Spleen (tissue), 11 donors: ENCODE results near the gene RARG. TPM values are rescaled to one million over a fixed set of nuclear protein-coding genes. Genes with fewer than 3 reads are reported as not detected.
A peak's percentile ranks its signal among the peaks of the same experiment; 100 is the strongest.
"Not testable (repeated sequence)": the region's sequence is repeated elsewhere in the genome, so short reads cannot be mapped to it uniquely, and the experiment has no call there.

Source experiments
- DNase-seq: peaks from one replicate; pipeline ENCODE4 v3.0.0-alpha.2; 2020
- H3K27ac ChIP-seq, 8 donors: fragments of 200-600 bp; sonication (generic) in 7 of 8; 1 replicate in 4 of 8; 2 replicates in 4 of 8; pipeline versions ENCODE4 v1.5.0 to v1.8.0; 2016 to 2021; ENCODE audit warnings: inconsistent platforms in 4 of 8, mild to moderate bottlenecking in 4 of 8, moderate library complexity in 1 of 8
- H3K27me3 ChIP-seq, 7 donors: fragments of 200-600 bp; sonication (generic) in 6 of 7; replicated peaks in 1 of 7; 1 replicate in 4 of 7; 2 replicates in 3 of 7; pipeline versions ENCODE4 v1.5.0 to v1.8.0; 2016 to 2021; ENCODE audit warnings: inconsistent platforms in 3 of 7, mild to moderate bottlenecking in 1 of 7
- H3K36me3 ChIP-seq, 6 donors: fragments of 200-600 bp; sonication (generic) in 5 of 6; 1 replicate in 4 of 6; 2 replicates in 2 of 6; pipeline versions ENCODE4 v1.5.0 to v1.8.0; 2016 to 2021; ENCODE audit warnings: inconsistent platforms in 2 of 6
- H3K4me1 ChIP-seq, 6 donors: fragments of 200-600 bp; sonication (generic) in 5 of 6; 1 replicate in 3 of 6; 2 replicates in 3 of 6; pipeline versions ENCODE4 v1.5.0 to v1.8.0; 2016 to 2021; ENCODE audit warnings: inconsistent platforms in 3 of 6
- H3K4me3 ChIP-seq, 8 donors: fragments of 200-600 bp; sonication (generic) in 7 of 8; 1 replicate in 4 of 8; 2 replicates in 4 of 8; pipeline versions ENCODE4 v1.5.0 to v1.8.0; 2016 to 2021; ENCODE audit warnings: inconsistent platforms in 4 of 8, mild to moderate bottlenecking in 4 of 8, moderate library complexity in 2 of 8
- H3K9me3 ChIP-seq, 8 donors: fragments of 200-600 bp; sonication (generic) in 7 of 8; 1 replicate in 4 of 8; 2 replicates in 4 of 8; pipeline versions ENCODE4 v1.5.0 to v1.8.0; 2016 to 2021; ENCODE audit warnings: inconsistent platforms in 4 of 8
- POLR2A ChIP-seq, 3 donors: fragments of 450-650 bp; IDR thresholded peaks; one replicate each; pipeline ENCODE4 v1.5.1; 2017; ENCODE audit warnings: antibody characterized with exemption in 3 of 3, mild to moderate bottlenecking in 1 of 3
- POLR2AphosphoS5 ChIP-seq, 3 donors: sonication (generic); formaldehyde crosslinking; IDR thresholded peaks; one replicate each; pipeline ENCODE4 v1.5.1; 2017; ENCODE audit warnings: antibody characterized with exemption in 3 of 3
- WGBS, 5 donors: extraction: QIAGEN DNeasy Blood & Tissue Kit in 3 of 5; methylation state at CpG; one replicate each; pipeline versions ENCODE4 v1.1.5 to v1.1.7; 2013 to 2018; 5-methylcytosine and 5-hydroxymethylcytosine counted together
- intact Hi-C: fragments of 100-400 bp; cut with DNase I; formaldehyde crosslinking; loops from one replicate; pipeline ENCODE4 v1.15.0; 2023; ENCODE audit warnings: low total_unique reads
- polyA plus RNA-seq, 3 donors: library from polyadenylated mRNA; stranded (reverse); fragments of 200-250 nt; gene quantifications; one replicate each; pipeline ENCODE4 v1.2.1, GENCODE V29; 2013
- total RNA-seq, 7 donors: library from RNA; depleted of rRNA in 3 of 7; stranded (reverse); fragments of >200 nt in 3 of 7; fragmentation: NEBNext Ultra II Directional in 4 of 7; extraction: Animal tissue kit (Norgen Biotek cat#: 25700) in 4 of 7; gene quantifications; one replicate each; pipeline versions ENCODE4 v1.1.0 to v1.2.1, GENCODE V29; 2016 to 2021
- TF ChIP-seq, protein P1 (sequence below), 11 experiments: fragments of 200-600 bp in 7 of 11; fragments of 450-650 bp in 4 of 11; sonication (generic) in 4 of 11; IDR thresholded peaks in 8 of 11; conservative IDR thresholded peaks in 3 of 11; 1 replicate in 7 of 11; 2 replicates in 4 of 11; pipeline versions ENCODE4 v1.4.0 to v1.8.0; 2016 to 2021; ENCODE audit warnings: antibody characterized with exemption in 11 of 11, inconsistent platforms in 4 of 11, mild to moderate bottlenecking in 1 of 11
- donor health status: healthy with polysubstance abuse.
- donor health status: DM: no; HTN: no; CAD: no; lungs with moderate emphysema.
- donor health status: DM: no; HTN: no; CAD: no.
- donor health status: Bipolar disorder and iron deficiency.
- donor health status: healthy.
- donor health status: DM: no; HTN: no; CAD: no.
- donor health status: DM: yes; HTN: yes; CAD: no.

RARG gene
- total and polyA plus RNA-seq, 10 donors, result 4.6 to 20.8 (median 11.2) TPM

DNA sequence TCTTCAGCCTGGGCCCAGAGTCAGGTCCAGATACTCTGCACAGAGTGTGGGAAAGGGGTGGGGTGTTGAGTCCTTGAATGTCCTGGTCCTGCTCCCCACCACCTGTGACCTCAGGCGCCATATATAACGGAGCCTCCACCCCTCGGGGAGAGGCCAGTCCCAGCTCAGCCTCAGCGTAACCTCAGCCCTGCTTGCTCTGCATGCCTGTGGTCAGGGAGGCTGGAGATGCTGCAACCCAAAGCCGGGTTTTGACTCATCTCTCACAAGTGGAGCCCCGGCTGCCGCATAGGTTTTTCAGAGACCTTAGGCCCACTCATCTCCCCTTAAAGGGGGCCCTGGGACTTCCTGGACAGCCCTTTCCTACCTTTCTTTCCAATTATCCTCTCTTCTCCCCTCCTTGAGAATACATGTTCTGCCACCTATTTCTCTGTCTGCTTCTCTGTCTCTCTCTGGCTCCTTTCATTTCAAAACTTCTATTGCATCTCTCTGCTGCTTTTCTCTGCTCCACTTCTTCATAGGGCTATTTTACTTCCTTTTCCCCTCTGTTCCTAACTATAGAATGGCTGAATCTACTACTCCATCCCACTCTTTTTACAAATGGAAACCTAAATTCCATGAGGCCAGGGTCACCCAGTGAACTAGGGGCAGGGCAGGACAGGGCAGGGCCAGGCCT is 26.1 kb downstream of the RARG start:
- TF ChIP-seq POLR2AphosphoS5 (IDR thresholded peaks at IDR 0.05), result peak in 2 of 3 donors; percentile 9 to 68
- TF ChIP-seq, protein P1, sequence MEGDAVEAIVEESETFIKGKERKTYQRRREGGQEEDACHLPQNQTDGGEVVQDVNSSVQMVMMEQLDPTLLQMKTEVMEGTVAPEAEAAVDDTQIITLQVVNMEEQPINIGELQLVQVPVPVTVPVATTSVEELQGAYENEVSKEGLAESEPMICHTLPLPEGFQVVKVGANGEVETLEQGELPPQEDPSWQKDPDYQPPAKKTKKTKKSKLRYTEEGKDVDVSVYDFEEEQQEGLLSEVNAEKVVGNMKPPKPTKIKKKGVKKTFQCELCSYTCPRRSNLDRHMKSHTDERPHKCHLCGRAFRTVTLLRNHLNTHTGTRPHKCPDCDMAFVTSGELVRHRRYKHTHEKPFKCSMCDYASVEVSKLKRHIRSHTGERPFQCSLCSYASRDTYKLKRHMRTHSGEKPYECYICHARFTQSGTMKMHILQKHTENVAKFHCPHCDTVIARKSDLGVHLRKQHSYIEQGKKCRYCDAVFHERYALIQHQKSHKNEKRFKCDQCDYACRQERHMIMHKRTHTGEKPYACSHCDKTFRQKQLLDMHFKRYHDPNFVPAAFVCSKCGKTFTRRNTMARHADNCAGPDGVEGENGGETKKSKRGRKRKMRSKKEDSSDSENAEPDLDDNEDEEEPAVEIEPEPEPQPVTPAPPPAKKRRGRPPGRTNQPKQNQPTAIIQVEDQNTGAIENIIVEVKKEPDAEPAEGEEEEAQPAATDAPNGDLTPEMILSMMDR (IDR thresholded peaks at IDR 0.05 in 8 of 11, conservative IDR thresholded peaks at IDR 0.05 in 3 of 11), result no peak
- H3K4me1 ChIP-seq, result peaks cover 36 to 100% (median 93%) of the 10 kb centered on the region in 6 donors
- intact Hi-C loops, result loop anchor here (5.0 to 10.0 kb wide), 2 partner anchors 46 to 131 kb away; partner anchors contain the start of gene SPRYD3
- H3K36me3 ChIP-seq, result peaks cover 0 to 10% (median 3%) of the 10 kb centered on the region in 6 donors
- no peaks in the 10 kb centered on the region for H3K9me3 ChIP-seq
- H3K27me3 ChIP-seq, result no peaks in the 10 kb centered on the region
- no peak for DNase-seq
- WGBS, 5 donors, result 29 to 51% (median 46%) methylated on average over 5 to 7 of the region's 7 CpGs
- H3K27ac ChIP-seq, result peak overlapping the region; percentile 54 to 92 (median 76)
- peak overlapping the region; percentile 25 to 72 (median 40) for H3K4me3 ChIP-seq

DNA sequence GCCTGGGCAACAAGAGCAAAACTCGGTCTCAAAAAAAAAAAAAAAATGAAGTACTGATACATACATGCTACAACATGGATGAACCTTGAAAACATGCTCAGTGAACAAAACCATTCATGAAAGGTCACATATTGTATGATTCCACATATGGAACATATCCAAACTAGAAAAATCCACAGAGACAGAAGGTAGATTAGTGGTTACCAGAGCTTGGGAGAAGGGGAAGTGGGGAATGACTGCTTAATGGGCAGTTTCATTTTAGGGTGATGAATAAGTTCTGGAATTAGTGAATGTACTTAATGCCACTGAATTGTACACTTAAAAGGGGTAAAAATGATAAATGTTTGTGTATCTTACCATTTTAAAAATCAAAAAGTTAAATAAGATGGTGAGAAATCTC is 27.7 kb downstream of the RARG start:
- intact Hi-C loops, result loop anchor here (10.0 kb wide), 1 partner anchor 130 kb away; the partner anchor contains the start of gene SPRYD3
- H3K9me3 ChIP-seq, result no peaks in the 10 kb centered on the region
- H3K4me1 ChIP-seq, result peaks cover 45 to 100% (median 93%) of the 10 kb centered on the region in 6 donors
- WGBS, 5 donors, result 81 to 96% (median 87%) methylated on average over 1 of the region's 1 CpG
- no peak overlapping the region for H3K4me3 ChIP-seq
- no peaks in the 10 kb centered on the region for H3K27me3 ChIP-seq
- peaks cover 0 to 6% (median 0%) of the 10 kb centered on the region in 6 donors for H3K36me3 ChIP-seq
- no peak for DNase-seq
- TF ChIP-seq POLR2AphosphoS5 (IDR thresholded peaks at IDR 0.05) (no peak), POLR2A (IDR thresholded peaks at IDR 0.05) (no peak)
- TF ChIP-seq, protein P1 (IDR thresholded peaks at IDR 0.05 in 8 of 11, conservative IDR thresholded peaks at IDR 0.05 in 3 of 11), result no peak
- H3K27ac ChIP-seq, result peak overlapping the region in 1 of 8 donors; percentile 84

DNA sequence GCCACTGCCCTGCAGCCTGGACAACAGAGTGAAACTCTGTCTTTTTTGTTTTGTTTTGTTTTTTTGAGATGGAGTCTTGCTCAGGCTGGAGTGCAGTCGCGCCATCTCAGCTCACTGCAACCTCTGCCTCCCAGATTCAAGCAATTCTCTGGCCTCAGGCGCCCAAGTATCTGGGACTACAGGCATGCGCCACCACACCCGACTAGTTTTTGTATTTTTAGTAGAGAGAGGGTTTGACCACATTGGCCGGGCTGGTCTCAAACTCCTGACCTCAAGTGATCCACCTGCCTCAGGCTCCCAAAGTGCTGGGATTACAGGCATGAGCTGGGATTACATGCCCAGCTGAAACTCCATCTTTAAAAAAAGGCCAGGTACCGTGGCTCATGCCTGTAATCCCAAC is 29.7 kb downstream of the RARG start:
- peak overlapping the region in 5 of 8 donors; percentile 11 to 72 (median 51) for H3K27ac ChIP-seq
- intact Hi-C loops, result loop anchor here (10.0 kb wide), 1 partner anchor 128 kb away; the partner anchor contains the start of gene SPRYD3
- not testable (repeated sequence) for H3K4me3 ChIP-seq, DNase-seq, H3K27me3 ChIP-seq, H3K9me3 ChIP-seq
- whole genome bisulfite sequencing, 5 donors, result 75 to 82% (median 77%) methylated on average over 7 of the region's 7 CpGs
- peaks cover 0 to 12% (median 1%) of the 10 kb centered on the region in 6 donors for H3K36me3 ChIP-seq
- H3K4me1 ChIP-seq, result peaks cover 42 to 100% (median 93%) of the 10 kb centered on the region in 6 donors

DNA sequence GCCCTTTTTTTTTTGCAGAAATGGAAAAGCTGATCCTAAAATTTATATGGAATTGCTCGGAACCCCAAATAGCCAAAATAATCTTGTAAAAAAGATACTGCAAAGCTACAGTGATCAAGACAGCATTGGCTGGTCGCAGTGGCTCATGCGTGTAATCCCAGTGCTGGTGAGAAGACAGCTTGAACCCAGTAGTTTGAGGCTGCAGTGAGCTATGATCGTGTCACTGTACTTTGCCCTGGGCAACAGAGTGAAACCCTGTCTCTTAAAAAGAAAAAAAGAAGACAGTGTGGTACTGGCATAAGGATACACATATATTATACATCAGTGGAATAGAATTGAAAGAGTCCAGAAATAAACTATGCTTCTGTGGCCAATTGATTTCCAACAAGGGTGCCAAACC is 30.4 kb downstream of the RARG start:
- TF ChIP-seq, protein P1 (IDR thresholded peaks at IDR 0.05 in 8 of 11, conservative IDR thresholded peaks at IDR 0.05 in 3 of 11), result no peak
- TF ChIP-seq POLR2A (IDR thresholded peaks at IDR 0.05) (no peak), POLR2AphosphoS5 (IDR thresholded peaks at IDR 0.05) (no peak)
- WGBS, 5 donors, result 81 to 88% (median 86%) methylated on average over 4 of the region's 4 CpGs
- Histone ChIP-seq H3K27ac (peak overlapping the region in 5 of 8 donors; percentile 29 to 72 (median 58)), H3K27me3 (no peaks in the 10 kb centered on the region), H3K9me3 (no peaks in the 10 kb centered on the region), H3K4me3 (no peak overlapping the region), H3K4me1 (peaks cover 38 to 100% (median 91%) of the 10 kb centered on the region in 6 donors), H3K36me3 (peaks cover 0 to 19% (median 4%) of the 10 kb centered on the region in 6 donors)
- intact Hi-C loops, result loop anchor here (10.0 kb wide), 1 partner anchor 127 kb away; the partner anchor contains the start of gene SPRYD3
- DNase-seq, result no peak
